ENCODE measurements around the gene CD8B2. TPM values are rescaled to one million over a fixed set of nuclear protein-coding genes. Genes with fewer than 3 reads are reported as not detected.

The CD8B2 gene
- total and polyA plus RNA-seq, 9 of the 15 experiments (the other 6 are each of a cell fraction or from before 2014, with no cell fraction given): 0.03 TPM; not detected in 8

DNA sequence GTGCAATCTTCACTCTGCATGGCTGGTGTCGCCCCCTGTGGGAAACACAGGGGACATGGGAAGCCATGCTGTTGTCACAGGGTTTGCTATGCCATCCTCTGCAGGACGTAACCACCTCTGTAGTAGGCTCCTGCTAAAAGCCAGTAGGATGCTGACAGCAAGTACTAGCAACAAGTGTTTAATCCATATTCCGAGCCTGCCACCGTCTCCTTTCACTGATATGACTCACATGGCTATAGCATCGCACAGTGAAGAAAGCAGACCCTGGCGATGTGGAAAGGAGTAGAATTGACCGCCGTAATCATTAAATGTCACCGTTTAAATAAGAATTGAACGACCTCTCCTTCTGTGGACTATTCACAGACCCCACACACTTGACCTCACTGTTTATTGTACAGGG lies 57.8 kb downstream of the CD8B2 start:
- Histone ChIP-seq H3K9me1 (ENCODE audit: control insufficient read depth, insufficient read depth, low read length) (no peaks in the 10 kb centered on the region), H3K4me3 (no peak overlapping the region), H3K9me3 (replicated peaks; ENCODE audit: control insufficient read depth, insufficient read depth, low read depth, low read length) (no peaks in the 10 kb centered on the region), H2AFZ (ENCODE audit: low read depth, low read length) (no peak overlapping the region), H4K20me1 (replicated peaks; ENCODE audit: control insufficient read depth, insufficient read depth, low read length) (no peaks in the 10 kb centered on the region), H3K36me3 (ENCODE audit: control insufficient read depth, insufficient read depth, low read length) (no peaks in the 10 kb centered on the region), H3K27ac (ENCODE audit: extremely low read depth, low read depth, low read length) (no peak overlapping the region), H3K4me2 (ENCODE audit: insufficient read depth, low read length) (no peak overlapping the region), H3K9ac (ENCODE audit: insufficient read depth in 1 of 2, low read depth in 2 of 2, low read length in 2 of 2) (no peak overlapping the region), H3K27me3 (ENCODE audit: control insufficient read depth in 2 of 2, insufficient read depth in 2 of 2, low read length in 2 of 2) (peaks cover 2 to 34% of the 10 kb centered on the region in 2 experiments; a peak in 4 of 5 replicates), H3K79me2 (ENCODE audit: control insufficient read depth, insufficient read depth, low read length) (no peaks in the 10 kb centered on the region), H3K4me1 (replicated peaks in 1 of 2; ENCODE audit: control insufficient read depth in 2 of 2, insufficient read depth in 2 of 2, low read length in 2 of 2) (no peaks in the 10 kb centered on the region)
- ChIA-PET CTCF (ENCODE audit: low intra/inter-chr PET ratio) (no interaction called here), POLR2A (no interaction called here)
- intact Hi-C loops (cut with micrococcal nuclease) (loop anchor here (10.0 kb wide), 1 partner anchor 970 kb away; no protein-coding TSS in a partner anchor), in situ Hi-C loops (cut with MboI) (loop anchor here (10.0 kb wide), 1 partner anchor 440 kb away; no protein-coding TSS in a partner anchor)
- FAIRE-seq (no peak), ATAC-seq (no peak), DNase-seq (ENCODE audit: extremely low read depth in 1 of 4, low spot score in 3 of 4) (no peak)
- BruUV-seq (replicated peaks): no TSS peak
- TF ChIP-seq ZNF75A (CRISPR knock-in tag; IDR thresholded peaks at IDR 0.05): no peak
- no peak for TF ChIP-seq MYBL2 (IDR thresholded peaks at IDR 0.05; ENCODE audit: low read depth)
- TF ChIP-seq MYBL2 (CRISPR knock-in tag; IDR thresholded peaks at IDR 0.05; ENCODE audit: borderline replicate concordance): no peak
- TF ChIP-seq, protein P1, sequence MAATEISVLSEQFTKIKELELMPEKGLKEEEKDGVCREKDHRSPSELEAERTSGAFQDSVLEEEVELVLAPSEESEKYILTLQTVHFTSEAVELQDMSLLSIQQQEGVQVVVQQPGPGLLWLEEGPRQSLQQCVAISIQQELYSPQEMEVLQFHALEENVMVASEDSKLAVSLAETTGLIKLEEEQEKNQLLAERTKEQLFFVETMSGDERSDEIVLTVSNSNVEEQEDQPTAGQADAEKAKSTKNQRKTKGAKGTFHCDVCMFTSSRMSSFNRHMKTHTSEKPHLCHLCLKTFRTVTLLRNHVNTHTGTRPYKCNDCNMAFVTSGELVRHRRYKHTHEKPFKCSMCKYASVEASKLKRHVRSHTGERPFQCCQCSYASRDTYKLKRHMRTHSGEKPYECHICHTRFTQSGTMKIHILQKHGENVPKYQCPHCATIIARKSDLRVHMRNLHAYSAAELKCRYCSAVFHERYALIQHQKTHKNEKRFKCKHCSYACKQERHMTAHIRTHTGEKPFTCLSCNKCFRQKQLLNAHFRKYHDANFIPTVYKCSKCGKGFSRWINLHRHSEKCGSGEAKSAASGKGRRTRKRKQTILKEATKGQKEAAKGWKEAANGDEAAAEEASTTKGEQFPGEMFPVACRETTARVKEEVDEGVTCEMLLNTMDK (IDR thresholded peaks at IDR 0.05; ENCODE audit: borderline replicate concordance, insufficient read depth, low read depth, low read length, poor library complexity, severe bottlenecking): peak; percentile 27
- no peak for TF ChIP-seq CEBPB (tag; IDR thresholded peaks at IDR 0.05)
- TF ChIP-seq, protein P2, sequence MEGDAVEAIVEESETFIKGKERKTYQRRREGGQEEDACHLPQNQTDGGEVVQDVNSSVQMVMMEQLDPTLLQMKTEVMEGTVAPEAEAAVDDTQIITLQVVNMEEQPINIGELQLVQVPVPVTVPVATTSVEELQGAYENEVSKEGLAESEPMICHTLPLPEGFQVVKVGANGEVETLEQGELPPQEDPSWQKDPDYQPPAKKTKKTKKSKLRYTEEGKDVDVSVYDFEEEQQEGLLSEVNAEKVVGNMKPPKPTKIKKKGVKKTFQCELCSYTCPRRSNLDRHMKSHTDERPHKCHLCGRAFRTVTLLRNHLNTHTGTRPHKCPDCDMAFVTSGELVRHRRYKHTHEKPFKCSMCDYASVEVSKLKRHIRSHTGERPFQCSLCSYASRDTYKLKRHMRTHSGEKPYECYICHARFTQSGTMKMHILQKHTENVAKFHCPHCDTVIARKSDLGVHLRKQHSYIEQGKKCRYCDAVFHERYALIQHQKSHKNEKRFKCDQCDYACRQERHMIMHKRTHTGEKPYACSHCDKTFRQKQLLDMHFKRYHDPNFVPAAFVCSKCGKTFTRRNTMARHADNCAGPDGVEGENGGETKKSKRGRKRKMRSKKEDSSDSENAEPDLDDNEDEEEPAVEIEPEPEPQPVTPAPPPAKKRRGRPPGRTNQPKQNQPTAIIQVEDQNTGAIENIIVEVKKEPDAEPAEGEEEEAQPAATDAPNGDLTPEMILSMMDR (IDR thresholded peaks at IDR 0.05 in 2 of 3, conservative IDR thresholded peaks at IDR 0.05 in 1 of 3; ENCODE audit: insufficient read depth in 2 of 3, low read depth in 1 of 3, low read length in 3 of 3): 0 out of 6 replicates have a peak, but pooled peaks of 1 of the 3 experiments have one; percentile 6
- TF ChIP-seq, protein P3, sequence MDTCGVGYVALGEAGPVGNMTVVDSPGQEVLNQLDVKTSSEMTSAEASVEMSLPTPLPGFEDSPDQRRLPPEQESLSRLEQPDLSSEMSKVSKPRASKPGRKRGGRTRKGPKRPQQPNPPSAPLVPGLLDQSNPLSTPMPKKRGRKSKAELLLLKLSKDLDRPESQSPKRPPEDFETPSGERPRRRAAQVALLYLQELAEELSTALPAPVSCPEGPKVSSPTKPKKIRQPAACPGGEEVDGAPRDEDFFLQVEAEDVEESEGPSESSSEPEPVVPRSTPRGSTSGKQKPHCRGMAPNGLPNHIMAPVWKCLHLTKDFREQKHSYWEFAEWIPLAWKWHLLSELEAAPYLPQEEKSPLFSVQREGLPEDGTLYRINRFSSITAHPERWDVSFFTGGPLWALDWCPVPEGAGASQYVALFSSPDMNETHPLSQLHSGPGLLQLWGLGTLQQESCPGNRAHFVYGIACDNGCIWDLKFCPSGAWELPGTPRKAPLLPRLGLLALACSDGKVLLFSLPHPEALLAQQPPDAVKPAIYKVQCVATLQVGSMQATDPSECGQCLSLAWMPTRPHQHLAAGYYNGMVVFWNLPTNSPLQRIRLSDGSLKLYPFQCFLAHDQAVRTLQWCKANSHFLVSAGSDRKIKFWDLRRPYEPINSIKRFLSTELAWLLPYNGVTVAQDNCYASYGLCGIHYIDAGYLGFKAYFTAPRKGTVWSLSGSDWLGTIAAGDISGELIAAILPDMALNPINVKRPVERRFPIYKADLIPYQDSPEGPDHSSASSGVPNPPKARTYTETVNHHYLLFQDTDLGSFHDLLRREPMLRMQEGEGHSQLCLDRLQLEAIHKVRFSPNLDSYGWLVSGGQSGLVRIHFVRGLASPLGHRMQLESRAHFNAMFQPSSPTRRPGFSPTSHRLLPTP (IDR thresholded peaks at IDR 0.05; ENCODE audit: borderline replicate concordance, extremely low read depth, insufficient read length): no peak
- WGBS (ENCODE audit: insufficient coverage, low coverage, missing lambda C conversion rate): 17% methylated on average over 10 of the region's 10 CpGs

Measured in K562 (cell line).